Hematopoietic multipotent progenitor cell (in vitro differentiated cells): ENCODE measurements around the gene RGS16. TPM values are rescaled to one million over a fixed set of nuclear protein-coding genes. Genes with fewer than 3 reads are reported as not detected.
A peak's percentile ranks its signal among the peaks of the same experiment; 100 is the strongest.

Source experiments
- DNase-seq, 3 donors: peaks; one replicate each; pipeline ENCODE4 v3.0.0-alpha.2; 2011 to 2015; ENCODE audit warnings: low read depth in 2 of 3, low spot score in 2 of 3
- total RNA-seq: library from RNA; depleted of rRNA; stranded (reverse); fragments of >200 nt; gene quantifications from one replicate; pipeline ENCODE4 v1.2.3, GENCODE V29; 2012

RGS16 gene
- total RNA-seq, 1 donor = 0.27 TPM

GRCh38 chr1:182630586-182630985, 26.4 kb upstream of the RGS16 start:
- no peak for DNase-seq

- DNase-seq = peak in 1 of 3 donors; percentile 17
Observed at GRCh38 chr1:182629499-182630096, 25.4 kb upstream of the RGS16 start.

- DNase-seq = no peak
Observed at GRCh38 chr1:182629080-182629479, 24.9 kb upstream of the RGS16 start.

- DNase-seq = no peak
Observed at GRCh38 chr1:182628657-182629056, 24.5 kb upstream of the RGS16 start.

GRCh38 chr1:182627622-182628021, 23.4 kb upstream of the RGS16 start:
- DNase-seq = no peak

- no peak for DNase-seq
Observed at GRCh38 chr1:182626527-182626926, 22.3 kb upstream of the RGS16 start.

GRCh38 chr1:182625719-182626504, 21.7 kb upstream of the RGS16 start:
- DNase-seq = no peak

- DNase-seq = no peak
Observed at GRCh38 chr1:182625024-182625423, 20.8 kb upstream of the RGS16 start.

- no peak for DNase-seq
Observed at GRCh38 chr1:182624577-182624976, 20.4 kb upstream of the RGS16 start.

GRCh38 chr1:182622901-182623528, 18.8 kb upstream of the RGS16 start:
- no peak for DNase-seq

- no peak for DNase-seq
Observed at GRCh38 chr1:182621906-182622305, 17.7 kb upstream of the RGS16 start.

DNA sequence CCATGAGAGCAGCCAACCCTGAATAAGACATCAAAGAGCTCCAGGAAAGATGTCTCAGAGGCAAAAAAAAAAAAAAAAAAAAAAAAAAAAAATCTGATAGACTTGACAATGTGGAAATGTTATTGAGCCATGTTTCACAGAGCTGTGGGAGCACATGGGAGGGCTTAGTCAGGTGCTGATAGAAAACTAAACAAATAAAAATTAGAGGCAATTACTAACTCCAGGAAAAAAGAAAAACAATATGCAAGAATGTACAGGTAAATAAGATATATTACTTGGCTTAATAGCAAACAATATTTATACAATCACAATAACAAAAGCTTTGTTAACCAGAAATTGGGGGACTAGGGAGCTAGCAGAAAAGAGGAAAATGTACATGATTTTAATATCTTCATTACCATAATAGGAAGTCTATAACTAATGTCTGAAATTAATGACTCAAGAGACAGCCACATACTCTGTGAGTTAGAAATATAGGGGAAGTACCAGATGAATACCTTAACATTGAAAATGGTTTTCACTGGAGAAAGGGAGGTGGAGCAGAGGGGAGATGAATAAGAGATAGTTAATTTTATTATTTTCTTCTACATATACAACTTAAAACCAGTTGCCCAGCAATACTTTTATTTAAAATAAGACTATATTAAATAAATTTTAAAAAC, 16.9 kb upstream of the RGS16 start:
- no peak for DNase-seq

GRCh38 chr1:182617734-182618351, 13.7 kb upstream of the RGS16 start:
- no peak for DNase-seq

GRCh38 chr1:182617014-182617429, 12.8 kb upstream of the RGS16 start:
- no peak for DNase-seq

GRCh38 chr1:182616130-182617013, 12.2 kb upstream of the RGS16 start:
- DNase-seq = peak; percentile 79 to 89 (median 86)

GRCh38 chr1:182615468-182616129, 11.4 kb upstream of the RGS16 start:
- DNase-seq = peak in 2 of 3 donors; percentile 38 to 45

GRCh38 chr1:182614796-182615454, 10.7 kb upstream of the RGS16 start:
- peak in 2 of 3 donors; percentile 37 to 52 for DNase-seq

DNA sequence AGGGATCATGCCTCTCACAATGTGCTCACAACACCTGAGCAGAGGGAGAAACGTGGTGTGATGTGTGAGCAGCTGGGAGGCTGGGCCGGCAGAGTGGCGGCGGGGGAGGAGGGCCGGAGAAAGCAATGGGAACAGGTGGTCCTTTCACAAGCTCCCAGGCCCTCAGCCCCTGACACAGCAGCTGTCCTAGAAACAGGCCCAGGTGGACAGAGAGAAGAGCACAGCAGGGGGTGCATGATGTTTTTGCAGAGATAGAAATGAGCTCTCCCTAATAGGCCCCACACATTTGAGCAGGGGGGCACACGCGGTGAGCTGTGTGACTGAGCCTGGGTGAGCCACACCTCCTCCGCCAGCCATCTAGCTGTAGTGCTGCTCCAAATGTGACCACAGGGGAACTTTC, 7.6 kb upstream of the RGS16 start:
- no peak for DNase-seq

DNA sequence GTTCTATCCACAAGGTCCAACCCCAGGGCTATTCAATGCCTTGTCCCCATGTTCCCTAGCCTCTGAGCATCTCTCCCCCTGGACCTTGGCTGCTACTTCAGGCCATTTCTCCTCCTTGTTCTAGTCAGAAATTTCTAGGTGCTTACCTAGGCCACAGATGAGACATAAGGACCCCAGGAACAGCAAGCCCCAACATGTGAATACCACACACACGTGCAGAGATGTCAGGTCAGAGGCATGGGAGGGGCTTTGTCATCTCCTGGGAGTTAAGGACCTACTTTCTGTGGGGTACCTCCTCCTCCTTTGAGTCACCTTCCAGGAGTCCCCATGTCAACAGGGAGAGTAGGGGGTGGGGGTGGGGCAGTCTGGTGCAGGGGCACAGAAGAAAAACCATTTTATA, 7.1 kb upstream of the RGS16 start:
- DNase-seq = no peak
